AG04449 (cell line): ENCODE results near the gene STUM.

Source experiments
- CTCF ChIA-PET: fragments of 350-600 bp; formaldehyde crosslinking; extraction: SDS; loops from one replicate; lab custom pipeline; 2021; ENCODE audit warnings: antibody characterized with exemption; lab: Yijun Ruan, JAX
- POLR2A ChIA-PET: fragments of 400-600, 350-600 bp; formaldehyde crosslinking; extraction: SDS; loops from one replicate; lab custom pipeline; 2020; ENCODE audit warnings: antibody characterized with exemption, inconsistent platforms; lab: Yijun Ruan, JAX
- DNase-seq: peaks from one replicate; pipeline ENCODE4 v3.0.0-alpha.2; 2010; ENCODE audit warnings: low read depth, low spot score
- H3K4me3 ChIP-seq: 2 replicates; pipeline ENCODE4 v1.5.1; 2011; ENCODE audit warnings: low read depth, mild to moderate bottlenecking, control low read depth, low read length
- CTCF ChIP-seq: IDR thresholded peaks from one replicate; pipeline ENCODE4 v1.5.1; 2011; ENCODE audit warnings: mild to moderate bottlenecking, moderate library complexity, low read length, control low read depth, inconsistent platforms; ENCODE audit not compliant: insufficient read depth; ENCODE audit errors: missing control alignments

STUM gene

GRCh38 chr1:226586116-226586515 is 37.6 kb downstream of the STUM start:
- H3K4me3 ChIP-seq, result no peak overlapping the region
- ChIA-PET POLR2A (no interaction called here), CTCF (no interaction called here)
- no peak for DNase-seq
- TF ChIP-seq CTCF, result no peak

- no peak overlapping the region for H3K4me3 ChIP-seq
- POLR2A ChIA-PET, result no interaction called here
- CTCF ChIA-PET, result interaction anchor here (0.9 kb wide), 1 partner anchor 461 kb away, joined by 3 read pairs; no protein-coding TSS in a partner anchor
- no peak for DNase-seq
- TF ChIP-seq CTCF, result no peak
These were observed 38.3 kb downstream of the STUM start for GRCh38 chr1:226586650-226587422.

DNA sequence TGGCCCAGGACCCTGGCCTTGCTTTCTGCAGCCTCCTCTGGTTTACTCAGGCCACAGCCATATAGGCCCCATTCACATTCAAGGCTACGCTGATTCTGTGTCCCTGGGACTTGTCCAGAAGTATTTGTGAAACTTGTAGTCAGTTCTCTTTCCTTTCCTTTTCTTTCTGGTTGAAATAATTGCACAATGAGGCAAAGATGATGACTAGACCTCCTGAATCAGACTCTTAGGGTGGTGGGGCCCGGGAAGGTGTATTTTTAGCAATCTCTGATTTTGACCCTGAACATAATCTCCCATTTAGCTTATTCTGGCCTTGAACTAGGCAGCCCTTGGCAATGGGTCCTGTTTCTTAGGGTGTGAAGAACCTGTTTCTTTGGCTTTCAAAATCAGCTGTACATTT is 39.9 kb downstream of the STUM start:
- ChIA-PET POLR2A (no interaction called here), CTCF (interaction anchor here (0.7 kb wide), 1 partner anchor 37 kb away, joined by 3 read pairs; no protein-coding TSS in a partner anchor)
- H3K4me3 ChIP-seq, result no peak overlapping the region
- no peak for DNase-seq
- TF ChIP-seq CTCF, result no peak

DNA sequence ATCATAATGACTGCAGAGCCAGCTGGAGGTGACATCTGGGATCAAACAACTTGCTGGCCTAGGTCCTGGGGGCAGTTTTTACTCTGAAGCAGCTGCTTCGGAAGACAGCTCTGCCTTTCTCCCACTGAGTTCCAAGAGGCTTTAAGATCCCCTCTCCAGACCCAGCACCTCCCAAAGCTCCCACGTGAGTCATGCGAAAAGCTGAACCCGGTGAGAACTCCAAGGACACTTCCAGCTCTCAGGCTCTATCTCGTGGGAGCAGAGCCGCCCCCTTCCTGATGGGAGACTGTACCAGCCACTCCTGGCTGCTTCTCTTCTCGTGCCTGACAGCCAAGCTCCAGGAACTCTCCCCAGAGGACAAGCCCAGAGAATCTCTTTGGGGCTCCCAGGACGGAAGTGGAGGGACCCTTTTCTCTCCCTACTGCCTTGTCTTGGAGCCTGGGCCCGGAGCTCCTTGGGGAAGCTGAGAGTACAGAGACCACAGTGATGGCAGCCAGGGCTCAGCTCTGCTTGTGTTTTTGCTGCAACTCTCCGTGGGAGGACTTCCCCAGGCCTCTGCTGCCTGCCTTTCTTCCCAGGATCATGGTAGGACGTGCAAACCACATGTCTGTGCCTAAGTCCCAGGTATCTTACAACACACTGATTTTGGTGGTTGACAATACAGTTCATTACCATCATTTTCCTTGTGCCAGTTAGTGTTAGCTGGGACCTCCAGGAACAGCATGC is 40.6 kb downstream of the STUM start:
- ChIA-PET CTCF (interaction anchor here (0.7 kb wide), 1 partner anchor 37 kb away, joined by 3 read pairs; no protein-coding TSS in a partner anchor), POLR2A (no interaction called here)
- TF ChIP-seq CTCF, result no peak
- H3K4me3 ChIP-seq, result no peak overlapping the region
- no peak for DNase-seq

GRCh38 chr1:226590614-226591013 is 42.0 kb downstream of the STUM start:
- CTCF ChIA-PET, result no interaction called here
- H3K4me3 ChIP-seq, result no peak overlapping the region
- DNase-seq, result no peak
- no peak for TF ChIP-seq CTCF
- POLR2A ChIA-PET, result no interaction called here

GRCh38 chr1:226593541-226593940 is 45.0 kb downstream of the STUM start:
- no peak for TF ChIP-seq CTCF
- CTCF ChIA-PET, result no interaction called here
- no peak for DNase-seq
- H3K4me3 ChIP-seq, result no peak overlapping the region
- POLR2A ChIA-PET, result no interaction called here
